Left hindlimb (tissue), 1 donor: ENCODE results near the gene FCHSD2.
A peak's percentile ranks its signal among the peaks of the same experiment; 100 is the strongest.

Experiments used
- DNase-seq: peaks from one replicate; pipeline ENCODE4 v3.0.0-alpha.2; 2018

The FCHSD2 gene

GRCh38 chr11:73142128-73142377, at the start of gene FCHSD2:
FCHSD2 (minus strand) TSS chr11:73142318; CDS start chr11:73141877, 441 bp downstream.
- DNase-seq = no peak

DNA sequence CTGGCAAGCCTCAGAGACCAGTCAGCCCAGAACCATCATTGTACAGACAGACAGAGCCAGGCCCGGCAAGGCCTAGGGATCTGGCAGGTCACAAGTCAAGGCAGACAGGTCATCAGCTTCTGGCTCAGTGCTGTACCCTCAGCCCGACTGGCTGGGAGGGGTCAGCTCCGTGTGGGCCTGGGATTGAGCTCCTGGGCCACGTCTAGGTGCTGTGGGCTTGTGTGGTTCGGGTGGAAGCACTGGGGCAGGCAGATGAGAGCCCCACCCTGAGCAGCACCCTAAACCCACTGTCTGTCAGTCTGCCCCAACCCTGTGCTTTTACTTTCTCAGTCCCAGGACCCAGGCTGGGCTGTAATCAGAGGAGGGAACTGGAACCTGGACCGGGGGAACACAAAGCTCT, 49.0 kb upstream of the FCHSD2 start:
- no peak for DNase-seq

DNA sequence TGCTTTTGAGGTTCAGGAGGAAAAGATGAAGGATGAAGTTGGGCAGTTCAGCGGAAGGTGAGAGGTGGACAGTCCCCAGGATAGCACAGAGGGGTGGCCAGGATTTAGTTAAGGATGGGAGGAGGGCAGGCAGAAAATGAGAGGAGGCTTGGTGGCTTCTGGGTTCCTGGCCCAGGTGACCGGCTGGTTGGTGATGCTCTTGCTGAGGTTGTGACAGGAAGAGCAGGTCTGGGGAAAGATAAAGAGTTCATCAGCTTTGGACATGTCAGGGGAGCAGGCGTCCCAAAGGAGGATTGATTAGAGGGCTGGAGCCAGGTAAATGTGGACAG, 48.4 kb upstream of the FCHSD2 start:
- no peak for DNase-seq

- no peak for DNase-seq
These were observed 47.8 kb upstream of the FCHSD2 start for GRCh38 chr11:73189723-73190556.

- peak; percentile 39 for DNase-seq
These were observed 47.2 kb upstream of the FCHSD2 start for GRCh38 chr11:73189315-73189714.

DNA sequence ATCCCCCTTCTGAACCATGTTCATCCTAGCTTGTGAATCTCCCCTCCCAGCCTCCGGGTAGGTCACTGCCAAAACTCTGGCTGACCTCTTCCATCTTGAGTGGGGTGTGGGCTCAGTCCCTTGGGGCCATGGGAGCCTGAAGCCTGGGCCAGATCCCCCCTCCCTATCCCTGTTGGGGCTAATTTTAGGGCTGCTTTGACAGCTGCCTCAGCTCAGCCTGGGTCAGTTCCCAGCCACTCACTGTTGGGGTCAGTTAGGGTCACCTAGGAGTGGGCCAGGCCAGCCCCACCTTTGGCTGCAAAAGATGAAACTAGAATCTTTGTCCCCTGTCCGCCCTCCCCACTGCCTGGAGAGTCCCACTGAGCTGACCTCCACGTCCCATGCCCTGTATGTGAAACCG, 46.2 kb upstream of the FCHSD2 start:
- no peak for DNase-seq

DNA sequence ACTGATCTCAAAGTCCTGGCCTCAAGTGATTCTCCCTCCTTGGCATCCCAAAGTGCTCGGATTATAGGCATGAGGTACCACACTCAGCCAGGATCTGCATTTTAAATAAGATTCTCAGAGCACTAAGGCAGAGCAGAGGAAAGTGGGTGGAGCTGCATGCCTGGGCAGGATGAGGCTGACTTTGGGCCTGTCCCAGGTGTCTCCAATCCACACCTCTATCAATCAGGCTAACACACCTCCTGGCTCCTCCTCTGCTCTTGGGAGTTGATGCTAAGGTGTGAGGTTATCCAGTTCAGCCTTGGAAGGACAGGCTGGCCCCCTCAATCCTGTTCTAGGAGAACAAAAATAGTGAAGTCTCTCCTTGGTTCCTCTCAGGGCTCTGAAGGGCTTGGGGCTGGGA, 45.7 kb upstream of the FCHSD2 start:
- no peak for DNase-seq

GRCh38 chr11:73186886-73187285, 44.8 kb upstream of the FCHSD2 start:
- DNase-seq = no peak

- no peak for DNase-seq
These were observed 44.3 kb upstream of the FCHSD2 start for GRCh38 chr11:73186294-73186850.

DNA sequence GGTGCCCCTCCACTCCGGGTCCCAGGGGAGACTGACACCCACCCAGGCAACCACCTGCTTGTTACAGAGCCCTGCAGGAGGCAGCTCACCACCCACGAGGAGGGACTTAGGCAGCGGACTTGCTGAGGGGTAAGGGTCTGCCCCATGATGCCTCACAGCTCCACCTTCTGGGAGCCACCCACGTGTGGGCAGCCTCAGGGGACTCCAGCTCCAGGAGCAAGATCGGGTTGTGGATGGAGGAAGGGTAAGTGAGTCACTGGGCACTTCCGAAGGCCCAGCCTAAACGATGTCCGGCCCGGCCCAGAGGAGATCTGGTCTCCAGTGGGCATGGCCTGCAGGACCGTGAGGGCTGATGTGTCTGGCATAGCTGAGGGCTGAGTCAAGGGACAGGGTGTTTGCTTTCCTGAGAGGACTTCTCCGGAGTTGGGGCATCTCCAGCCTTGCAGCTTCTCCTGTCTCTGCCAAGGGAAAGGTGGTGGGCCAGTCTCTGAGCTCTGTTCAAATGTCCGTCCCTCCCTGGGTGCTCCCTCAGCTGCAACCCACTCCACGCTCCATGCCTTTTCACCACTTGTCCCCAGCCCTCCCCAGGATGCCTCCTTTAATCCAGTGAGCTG, 43.7 kb upstream of the FCHSD2 start:
- no peak for DNase-seq

- DNase-seq = peak; percentile 53
These were observed 43.0 kb upstream of the FCHSD2 start for GRCh38 chr11:73184953-73185671.

DNA sequence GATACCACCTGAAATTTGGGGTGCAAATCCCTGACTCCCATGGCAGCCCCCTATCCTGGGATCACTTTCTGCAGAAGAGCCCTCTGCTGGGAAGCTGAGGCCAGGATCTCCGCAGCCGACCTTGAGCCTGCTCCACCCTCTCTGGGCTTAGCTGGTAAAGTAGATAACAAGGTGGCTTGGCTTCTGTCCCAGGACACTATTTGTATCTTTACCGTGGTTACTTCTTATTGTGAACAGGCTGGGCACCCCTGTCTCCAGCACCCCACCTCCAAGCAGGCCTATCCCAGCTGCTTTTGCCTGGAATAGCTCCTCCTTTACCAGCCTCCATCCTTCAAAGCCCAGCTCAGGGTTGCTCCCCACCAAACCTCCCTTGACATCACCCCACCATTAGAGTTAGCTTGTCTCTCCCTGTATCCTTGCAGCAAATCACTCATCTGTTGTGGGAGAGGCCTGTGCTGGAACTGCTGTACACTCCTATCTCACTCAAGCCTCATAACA, 40.8 kb upstream of the FCHSD2 start:
- no peak for DNase-seq

- no peak for DNase-seq
These were observed 36.6 kb upstream of the FCHSD2 start for GRCh38 chr11:73178681-73179080.

DNA sequence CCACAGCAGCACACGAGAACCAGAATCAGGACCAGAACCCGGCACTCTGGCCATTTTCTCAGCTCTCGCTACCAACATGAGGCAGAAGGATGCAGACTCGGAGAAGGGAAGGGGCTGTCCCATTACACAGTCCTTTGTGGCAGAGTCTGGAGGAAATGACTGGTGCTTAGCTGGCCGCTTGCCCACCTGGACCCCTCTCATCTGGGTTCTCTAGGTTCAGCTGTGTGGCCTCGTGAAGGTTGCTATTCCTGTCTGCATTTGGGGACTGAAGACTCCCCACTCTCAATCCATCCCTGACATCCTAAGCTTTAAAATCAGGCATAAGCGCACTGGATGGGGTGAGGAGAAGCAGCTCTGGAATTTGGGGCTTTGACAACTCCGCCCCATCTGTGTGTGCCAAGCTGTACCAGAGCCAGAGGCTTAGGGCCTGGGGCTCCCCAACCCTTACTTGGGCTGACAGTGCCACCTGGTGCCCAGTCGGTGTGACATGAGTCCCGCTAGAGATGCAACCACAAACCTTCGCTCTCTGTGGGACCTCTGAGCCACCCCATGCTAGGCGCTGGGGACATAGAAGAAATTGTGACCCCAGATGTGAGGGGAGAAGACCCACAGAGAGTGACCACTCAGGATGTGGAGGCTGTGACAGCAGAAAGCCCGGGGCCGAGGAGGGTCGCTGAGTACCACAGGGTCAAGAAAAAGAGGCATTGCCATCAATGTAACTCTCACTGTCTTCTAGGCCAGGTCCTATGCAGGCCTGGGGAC, 35.8 kb upstream of the FCHSD2 start:
- peak; percentile 90 for DNase-seq

DNA sequence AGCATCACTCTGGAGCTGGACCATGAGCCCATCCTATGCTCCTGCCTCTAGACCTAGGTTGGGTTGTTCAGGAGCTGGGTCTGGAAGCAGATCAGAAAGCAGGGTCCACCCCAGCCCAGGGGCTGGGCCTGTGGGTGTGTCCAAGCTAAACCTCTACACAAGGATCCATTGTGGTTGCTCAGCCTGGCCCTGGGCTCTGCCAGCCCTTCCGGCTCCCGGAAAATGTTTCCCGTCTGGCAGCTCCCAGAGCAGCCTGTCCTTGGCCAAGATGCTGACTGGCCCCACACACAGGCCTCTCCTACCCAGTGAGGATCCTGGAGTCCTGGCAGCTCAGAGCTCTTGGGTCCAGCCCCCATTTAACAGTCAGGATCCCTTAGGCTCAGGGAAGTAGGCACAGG, 35.3 kb upstream of the FCHSD2 start:
- peak; percentile 79 for DNase-seq

DNA sequence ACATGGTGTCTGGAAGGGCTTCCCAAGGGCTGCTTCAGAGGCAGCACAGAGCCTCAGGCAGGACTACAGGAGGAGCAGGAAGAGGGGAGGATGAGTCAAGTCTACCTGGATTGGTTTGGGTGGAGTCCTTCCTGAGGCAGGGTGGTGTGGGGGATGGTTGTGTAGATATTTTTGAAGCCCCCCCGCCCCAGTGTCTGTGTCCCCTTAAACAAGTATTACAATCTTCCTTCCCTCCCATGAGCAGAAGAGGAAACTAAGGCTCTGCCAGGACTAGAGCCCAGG, 34.7 kb upstream of the FCHSD2 start:
- no peak for DNase-seq

- no peak for DNase-seq
These were observed 34.2 kb upstream of the FCHSD2 start for GRCh38 chr11:73176145-73176873.

GRCh38 chr11:73175551-73176144, 33.5 kb upstream of the FCHSD2 start:
- no peak for DNase-seq

DNA sequence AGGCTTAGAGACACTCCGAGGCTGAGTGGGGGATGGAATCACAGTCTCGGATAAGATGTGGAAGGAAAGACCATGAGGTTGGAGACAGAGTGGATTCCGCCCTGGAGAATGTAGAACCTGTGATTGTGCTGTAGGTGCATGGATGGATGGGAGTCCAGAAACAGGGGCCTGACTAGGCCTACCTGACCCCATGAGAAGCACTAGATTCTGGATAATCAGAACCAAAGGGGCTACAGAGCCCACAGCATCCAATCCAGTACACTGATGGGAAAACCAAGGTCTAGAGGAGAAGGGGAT, 32.3 kb upstream of the FCHSD2 start:
- DNase-seq = no peak

DNA sequence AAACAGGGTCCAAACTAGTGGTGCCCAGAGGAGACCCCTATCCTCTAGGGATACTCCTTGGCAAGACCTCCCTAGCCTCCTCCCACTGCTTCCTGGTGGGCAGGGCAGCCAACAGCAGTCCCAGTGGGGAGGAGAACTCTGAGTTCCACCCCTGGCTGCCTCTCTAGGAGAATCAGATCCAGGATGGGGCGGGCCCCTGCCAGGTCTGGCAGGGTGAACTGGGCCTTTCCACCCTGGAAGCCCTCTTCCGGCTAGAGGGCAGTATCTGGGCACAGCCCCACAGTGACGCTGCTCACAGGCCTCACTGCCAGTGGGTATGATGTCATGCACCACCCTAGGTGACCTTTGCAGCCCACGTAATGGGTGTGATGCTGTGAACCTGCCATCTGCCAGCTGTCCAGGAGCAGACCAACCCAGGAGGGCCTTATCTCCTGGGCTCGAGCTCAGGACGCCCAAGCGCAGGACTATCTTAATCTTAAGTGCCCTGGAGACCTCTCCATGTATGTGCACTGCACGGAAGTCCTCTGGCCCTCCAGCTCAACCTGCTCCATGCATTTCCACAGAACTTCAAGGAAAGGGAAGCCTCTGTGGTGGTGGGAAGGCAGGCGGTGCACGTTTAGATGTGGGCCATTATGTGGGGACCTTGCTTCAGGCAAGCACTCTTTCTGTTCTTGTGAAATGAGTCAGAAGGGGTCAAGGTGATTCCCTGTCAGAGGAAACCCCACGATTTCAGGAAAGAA, 31.8 kb upstream of the FCHSD2 start:
- DNase-seq = no peak

DNA sequence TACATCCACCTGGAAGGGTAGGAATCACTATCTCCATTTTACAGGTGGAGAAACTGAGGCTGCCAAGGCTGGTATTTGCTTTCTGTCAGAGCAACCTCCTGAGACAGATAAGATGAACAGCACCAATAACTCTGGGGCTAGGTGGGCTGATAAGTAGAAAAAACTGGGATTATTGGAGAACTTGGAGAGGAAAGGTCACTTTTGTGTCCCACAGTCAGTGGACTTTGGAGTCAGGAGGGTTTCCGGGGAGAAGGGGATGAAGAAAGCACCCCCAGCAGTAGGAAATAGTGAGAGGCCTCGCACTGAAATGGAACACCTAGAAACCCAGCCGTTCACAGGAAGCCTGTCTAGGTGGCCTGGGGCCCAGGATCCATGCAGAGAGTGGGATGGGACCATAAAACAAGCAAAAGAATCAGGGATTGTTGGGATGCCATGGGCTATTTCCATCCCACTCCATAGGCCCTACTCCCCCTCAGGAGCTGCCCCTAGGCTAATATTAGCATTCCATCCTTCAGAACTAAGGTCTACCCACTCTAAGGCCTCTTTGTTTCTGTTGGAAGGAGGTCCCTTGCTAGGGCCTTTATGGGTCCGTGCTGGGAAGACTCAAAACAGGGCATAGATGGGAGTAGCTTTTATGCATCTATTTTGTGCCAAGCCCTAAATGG, 31.0 kb upstream of the FCHSD2 start:
- DNase-seq = no peak
